Hepatocyte (in vitro differentiated cells): ENCODE data around the gene FIBCD1. TPM values are rescaled to one million over a fixed set of nuclear protein-coding genes. Genes with fewer than 3 reads are reported as not detected.

Experiments used
- DNase-seq: peaks from one replicate; pipeline ENCODE4 v3.0.0-alpha.2; 2016; ENCODE audit warnings: low spot score
- H2AFZ ChIP-seq: fragments of 200-600 bp; sonication (generic); 2 replicates; pipeline ENCODE4 v1.6.0; 2016; ENCODE audit warnings: antibody characterized with exemption, mild to moderate bottlenecking
- H3K27ac ChIP-seq: fragments of 200-600 bp; sonication (generic); 2 replicates; pipeline ENCODE4 v1.5.1; 2016; ENCODE audit warnings: mild to moderate bottlenecking
- H3K27me3 ChIP-seq: fragments of 200-600 bp; sonication (generic); 2 replicates; pipeline ENCODE4 v1.6.1; 2016
- H3K36me3 ChIP-seq: fragments of 200-600 bp; sonication (generic); replicated peaks from 2 replicates; pipeline ENCODE4 v1.5.1; 2016; ENCODE audit warnings: low read depth; ENCODE audit not compliant: insufficient read depth
- H3K4me1 ChIP-seq: fragments of 200-600 bp; sonication (generic); 2 replicates; pipeline ENCODE4 v1.5.1; 2016; ENCODE audit warnings: mild to moderate bottlenecking, moderate library complexity; ENCODE audit not compliant: insufficient read depth
- H3K4me2 ChIP-seq: fragments of 200-600 bp; sonication (generic); 2 replicates; pipeline ENCODE4 v1.6.0; 2016
- H3K4me3 ChIP-seq: fragments of 200-600 bp; sonication (generic); 2 replicates; pipeline ENCODE4 v1.5.1; 2016; ENCODE audit warnings: mild to moderate bottlenecking
- H3K79me2 ChIP-seq: fragments of 200-600 bp; sonication (generic); 2 replicates; pipeline ENCODE4 v1.6.0; 2017; ENCODE audit warnings: mild to moderate bottlenecking
- H3K9me2 ChIP-seq: fragments of 200-600 bp; sonication (generic); replicated peaks from 2 replicates; pipeline ENCODE4 v1.6.0; 2017; ENCODE audit warnings: mild to moderate bottlenecking; ENCODE audit not compliant: insufficient read depth
- H3K9me3 ChIP-seq: fragments of 200-600 bp; sonication (generic); 2 replicates; pipeline ENCODE4 v1.5.1; 2016; ENCODE audit warnings: low read depth, mild to moderate bottlenecking
- H4K20me1 ChIP-seq: fragments of 200-600 bp; sonication (generic); 2 replicates; pipeline ENCODE4 v1.6.0; 2016; ENCODE audit warnings: mild to moderate bottlenecking; ENCODE audit not compliant: insufficient read depth, poor library complexity, severe bottlenecking
- EZH2 ChIP-seq: fragments of 200-600 bp; sonication (generic); IDR thresholded peaks from 2 replicates; pipeline ENCODE4 v1.6.1; 2016; ENCODE audit warnings: antibody characterized with exemption, mild to moderate bottlenecking, borderline replicate concordance
- EZH2phosphoT487 ChIP-seq: fragments of 200-600 bp; sonication (generic); IDR thresholded peaks from one replicate; pipeline ENCODE4 v1.6.1; 2018; ENCODE audit warnings: antibody characterized with exemption, mild to moderate bottlenecking, low read depth, moderate library complexity; ENCODE audit not compliant: unreplicated experiment, severe bottlenecking
- WGBS: methylation state at CpG from one replicate; pipeline ENCODE4 v1.1.6; 2016; ENCODE audit warnings: low lambda C conversion rate; ENCODE audit errors: missing lambda C conversion rate; 5-methylcytosine and 5-hydroxymethylcytosine counted together
- polyA plus RNA-seq: library from polyadenylated mRNA; unstranded; fragments of >200 nt; fragmentation: Nextera tagmentation; extraction: Ambion mirVana; gene quantifications from 2 replicates; pipeline ENCODE4 v1.2.1, GENCODE V29; 2016
- total RNA-seq: library from RNA; depleted of rRNA; stranded (reverse); fragments of >200 nt; gene quantifications from 2 replicates; pipeline ENCODE4 v1.2.3, GENCODE V29; 2014
- TF ChIP-seq, protein P1 (sequence below): fragments of 200-600 bp; sonication (generic); IDR thresholded peaks from 2 replicates; pipeline ENCODE4 v1.5.1; 2016; ENCODE audit warnings: antibody characterized with exemption, mild to moderate bottlenecking; ENCODE audit not compliant: poor library complexity

Gene FIBCD1
- total and polyA plus RNA-seq, 2 experiments from 2014 or later = 0.33 TPM; not detected in 1

- no peak overlapping the region for H3K4me3 ChIP-seq
- no peak overlapping the region for H3K27ac ChIP-seq
- no peaks in the 10 kb centered on the region for H3K4me1 ChIP-seq
- no peak for DNase-seq
- H3K27me3 ChIP-seq = peaks cover 46% of the 10 kb centered on the region
- TF ChIP-seq, protein P1, sequence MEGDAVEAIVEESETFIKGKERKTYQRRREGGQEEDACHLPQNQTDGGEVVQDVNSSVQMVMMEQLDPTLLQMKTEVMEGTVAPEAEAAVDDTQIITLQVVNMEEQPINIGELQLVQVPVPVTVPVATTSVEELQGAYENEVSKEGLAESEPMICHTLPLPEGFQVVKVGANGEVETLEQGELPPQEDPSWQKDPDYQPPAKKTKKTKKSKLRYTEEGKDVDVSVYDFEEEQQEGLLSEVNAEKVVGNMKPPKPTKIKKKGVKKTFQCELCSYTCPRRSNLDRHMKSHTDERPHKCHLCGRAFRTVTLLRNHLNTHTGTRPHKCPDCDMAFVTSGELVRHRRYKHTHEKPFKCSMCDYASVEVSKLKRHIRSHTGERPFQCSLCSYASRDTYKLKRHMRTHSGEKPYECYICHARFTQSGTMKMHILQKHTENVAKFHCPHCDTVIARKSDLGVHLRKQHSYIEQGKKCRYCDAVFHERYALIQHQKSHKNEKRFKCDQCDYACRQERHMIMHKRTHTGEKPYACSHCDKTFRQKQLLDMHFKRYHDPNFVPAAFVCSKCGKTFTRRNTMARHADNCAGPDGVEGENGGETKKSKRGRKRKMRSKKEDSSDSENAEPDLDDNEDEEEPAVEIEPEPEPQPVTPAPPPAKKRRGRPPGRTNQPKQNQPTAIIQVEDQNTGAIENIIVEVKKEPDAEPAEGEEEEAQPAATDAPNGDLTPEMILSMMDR = no peak
- TF ChIP-seq EZH2 (no peak), EZH2phosphoT487 (no peak)
- H2AFZ ChIP-seq = no peak overlapping the region
- H3K36me3 ChIP-seq = no peaks in the 10 kb centered on the region
- no peaks in the 10 kb centered on the region for H3K9me2 ChIP-seq
- H3K4me2 ChIP-seq = no peak overlapping the region
- H3K9me3 ChIP-seq = no peaks in the 10 kb centered on the region
- no peaks in the 10 kb centered on the region for H3K79me2 ChIP-seq
- 92% methylated on average over 10 of the region's 10 CpGs for WGBS
- H4K20me1 ChIP-seq = no peaks in the 10 kb centered on the region
Measured at GRCh38 chr9:130942679-130943078, 3.6 kb upstream of the FIBCD1 start.

GRCh38 chr9:130942084-130942483 lies 3.0 kb upstream of the FIBCD1 start:
- H3K27ac ChIP-seq = no peak overlapping the region
- H4K20me1 ChIP-seq = no peaks in the 10 kb centered on the region
- no peak overlapping the region for H3K4me2 ChIP-seq
- H3K4me1 ChIP-seq = no peaks in the 10 kb centered on the region
- no peaks in the 10 kb centered on the region for H3K79me2 ChIP-seq
- no peaks in the 10 kb centered on the region for H3K9me2 ChIP-seq
- no peak overlapping the region for H2AFZ ChIP-seq
- 91% methylated on average over 6 of the region's 6 CpGs for WGBS
- peaks cover 52% of the 10 kb centered on the region for H3K27me3 ChIP-seq
- H3K36me3 ChIP-seq = no peaks in the 10 kb centered on the region
- no peak for DNase-seq
- H3K4me3 ChIP-seq = no peak overlapping the region
- no peaks in the 10 kb centered on the region for H3K9me3 ChIP-seq
- TF ChIP-seq EZH2 = no peak

DNA sequence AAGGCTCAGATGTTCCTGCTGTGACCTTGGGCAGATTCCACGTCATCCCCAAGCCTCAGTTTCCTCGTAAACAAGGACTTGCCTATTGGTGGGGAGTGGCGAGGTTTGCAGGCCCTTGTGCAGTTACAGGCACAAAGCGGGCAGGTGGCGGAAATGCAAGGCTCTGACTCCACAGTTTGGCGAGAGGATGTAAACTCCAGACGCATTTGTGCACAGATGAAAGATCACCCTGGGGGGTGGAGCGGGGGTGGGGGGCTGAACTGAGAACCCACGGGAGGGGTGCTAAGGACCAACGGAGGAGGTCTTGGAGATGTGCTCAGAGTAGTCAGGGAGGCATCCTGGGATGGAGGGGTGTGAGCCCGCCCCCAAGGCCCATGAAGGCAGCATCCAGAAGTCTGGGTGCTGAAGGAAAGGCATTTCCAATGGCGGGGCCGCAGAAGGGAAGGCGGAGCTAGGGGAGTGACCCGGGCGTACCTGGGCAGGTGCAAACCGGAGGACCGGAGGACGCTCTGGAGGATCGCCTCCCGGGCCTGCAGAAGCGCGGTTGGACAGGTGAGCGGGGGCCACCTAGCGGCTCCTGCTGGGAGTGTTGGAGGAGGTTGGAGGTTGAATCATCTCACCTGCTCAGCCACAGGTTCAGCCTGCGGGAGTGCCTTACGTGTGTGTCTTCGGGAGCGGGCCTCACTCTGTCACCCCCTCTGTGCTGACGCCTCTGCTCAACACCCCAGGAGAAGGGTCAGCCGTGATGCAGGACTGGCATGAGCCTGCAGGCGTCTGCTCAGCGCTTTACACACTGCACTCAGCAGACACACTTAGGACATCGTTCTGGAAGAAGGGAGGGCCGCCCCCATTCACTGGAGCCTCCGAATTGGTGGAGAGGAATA lies 1.9 kb upstream of the FIBCD1 start:
- H3K9me3 ChIP-seq = no peaks in the 10 kb centered on the region
- no peaks in the 10 kb centered on the region for H3K36me3 ChIP-seq
- no peak overlapping the region for H3K27ac ChIP-seq
- 12% methylated on average over 33 of the region's 36 CpGs for WGBS
- no peak overlapping the region for H2AFZ ChIP-seq
- TF ChIP-seq EZH2 (no peak), EZH2phosphoT487 (no peak)
- TF ChIP-seq, protein P1 = peak; percentile 80
- peaks cover 58% of the 10 kb centered on the region for H3K27me3 ChIP-seq
- no peaks in the 10 kb centered on the region for H3K9me2 ChIP-seq
- peaks cover 5% of the 10 kb centered on the region for H3K4me1 ChIP-seq
- H4K20me1 ChIP-seq = no peaks in the 10 kb centered on the region
- H3K4me2 ChIP-seq = peak overlapping the region; percentile 66
- H3K4me3 ChIP-seq = no peak overlapping the region
- no peaks in the 10 kb centered on the region for H3K79me2 ChIP-seq
- DNase-seq = peak; percentile 91

GRCh38 chr9:130940027-130940549 lies 1.0 kb upstream of the FIBCD1 start:
- no peak overlapping the region for H2AFZ ChIP-seq
- TF ChIP-seq, protein P1 = no peak
- TF ChIP-seq EZH2 = peak; percentile 59
- TF ChIP-seq EZH2phosphoT487 = no peak
- peaks cover 5% of the 10 kb centered on the region for H3K4me1 ChIP-seq
- no peak for DNase-seq
- H3K79me2 ChIP-seq = no peaks in the 10 kb centered on the region
- H3K27ac ChIP-seq = no peak overlapping the region
- H4K20me1 ChIP-seq = no peaks in the 10 kb centered on the region
- H3K36me3 ChIP-seq = no peaks in the 10 kb centered on the region
- no peak overlapping the region for H3K4me3 ChIP-seq
- no peaks in the 10 kb centered on the region for H3K9me3 ChIP-seq
- H3K4me2 ChIP-seq = peak overlapping the region; percentile 100
- WGBS = 6% methylated on average over 29 of the region's 32 CpGs
- no peaks in the 10 kb centered on the region for H3K9me2 ChIP-seq
- peaks cover 61% of the 10 kb centered on the region for H3K27me3 ChIP-seq
